A549 (cell line): ENCODE measurements around the gene ANKS1B. TPM values are rescaled to one million over a fixed set of nuclear protein-coding genes. Genes with fewer than 3 reads are reported as not detected.

Experiments
- ATAC-seq, 2 experiments: fragments of 200-7000 bp in 1 of 2; fragments of >200 bp in 1 of 2; cut with Nextera tagmentation in 1 of 2; cut with Tn5 transposase in 1 of 2; 3 replicates each; pipeline versions ENCODE4 v1.8.0 to v1.9.1; 2018 to 2020; ENCODE audit warnings: mild to moderate bottlenecking in 1 of 2, moderate library complexity in 1 of 2
- CTCF ChIA-PET: fragments of 300-600 bp; sonication (Branson Sonifier 250); formaldehyde crosslinking; extraction: SDS; loops from one replicate; lab custom pipeline; 2021; ENCODE audit warnings: antibody characterized with exemption, inconsistent platforms; lab: Yijun Ruan, JAX
- POLR2A ChIA-PET: fragments of 350-600 bp; formaldehyde crosslinking; extraction: SDS; loops from one replicate; lab custom pipeline; 2021; ENCODE audit warnings: antibody characterized with exemption, inconsistent platforms; lab: Yijun Ruan, JAX
- DNase-seq, 2 experiments: peaks; one replicate each; pipeline versions ENCODE4 v3.0.0 to v3.0.0-alpha.2; 2011 to 2016; ENCODE audit warnings: low read depth in 1 of 2, low spot score in 1 of 2
- FAIRE-seq: peaks from 2 replicates; lab custom pipeline; 2011; peaks lifted over from hg19 to GRCh38; lab: Jason Lieb, UNC
- H3K27ac ChIP-seq, 2 experiments: fragments of >200 bp; sonication (Bioruptor Twin); formaldehyde crosslinking; 3 replicates each; pipeline ENCODE4 v1.5.1; 2016 to 2017
- H3K4me1 ChIP-seq: fragments of >200 bp; sonication (Bioruptor Twin); formaldehyde crosslinking; 3 replicates; pipeline ENCODE4 v1.6.1; 2016
- H3K4me2 ChIP-seq: fragments of >200 bp; sonication (Bioruptor Twin); formaldehyde crosslinking; 3 replicates; pipeline ENCODE4 v1.6.1; 2016
- H3K4me3 ChIP-seq: fragments of >200 bp; sonication (Bioruptor Twin); formaldehyde crosslinking; 3 replicates; pipeline ENCODE4 v1.5.1; 2016
- H3K9me3 ChIP-seq: fragments of >200 bp; sonication (Bioruptor Twin); formaldehyde crosslinking; 3 replicates; pipeline ENCODE4 v1.6.1; 2016
- EHF ChIP-seq: fragments of 250-450 bp; sonication (Bioruptor Pico); IDR thresholded peaks from 2 replicates; pipeline ENCODE4 v1.5.0; 2020; ENCODE audit warnings: mild to moderate bottlenecking
- ESRRA ChIP-seq: fragments of 150-350 bp; IDR thresholded peaks from 2 replicates; pipeline ENCODE4 v1.6.1; 2014; ENCODE audit warnings: mild to moderate bottlenecking, low read length, borderline replicate concordance
- GATA3 ChIP-seq: IDR thresholded peaks from 2 replicates; pipeline ENCODE4 v1.6.1; 2012; ENCODE audit warnings: borderline replicate concordance
- HDAC2 ChIP-seq: fragments of 200-600 bp; sonication (generic); IDR thresholded peaks from 2 replicates; pipeline ENCODE4 v1.6.1; 2016
- HOXA7 ChIP-seq: fragments of 250-450 bp; sonication (Bioruptor Pico); IDR thresholded peaks from 2 replicates; pipeline ENCODE4 v1.5.0; 2020; ENCODE audit warnings: mild to moderate bottlenecking, moderate library complexity
- JUN ChIP-seq, 2 experiments: fragments of >200 bp; sonication (Bioruptor Twin); formaldehyde crosslinking; IDR thresholded peaks; 2 replicates in 1 of 2; 3 replicates in 1 of 2; pipeline ENCODE4 v1.6.1; 2016 to 2017
- JUNB ChIP-seq: fragments of >200 bp; sonication (Bioruptor Twin); formaldehyde crosslinking; IDR thresholded peaks from 2 replicates; pipeline ENCODE4 v1.6.1; 2016
- KDM1A ChIP-seq: fragments of 200-600 bp; sonication (generic); IDR thresholded peaks from 2 replicates; pipeline ENCODE4 v1.6.1; 2016; ENCODE audit warnings: low read depth, mild to moderate bottlenecking
- KDM5A ChIP-seq: fragments of 200-600 bp; sonication (generic); IDR thresholded peaks from 2 replicates; pipeline ENCODE4 v1.6.1; 2016; ENCODE audit warnings: antibody characterized with exemption, mild to moderate bottlenecking
- MAFK ChIP-seq: fragments of 450-650 bp; IDR thresholded peaks from 2 replicates; pipeline ENCODE4 v1.6.1; 2014; ENCODE audit not compliant: partially characterized antibody
- MYC ChIP-seq: IDR thresholded peaks from 2 replicates; pipeline ENCODE4 v1.6.1; 2012; ENCODE audit warnings: mild to moderate bottlenecking, inconsistent platforms, low read length, improper control_type of control experiment, borderline replicate concordance
- PHF8 ChIP-seq: fragments of 200-600 bp; sonication (generic); IDR thresholded peaks from 2 replicates; pipeline ENCODE4 v1.6.1; 2016; ENCODE audit warnings: low read depth, mild to moderate bottlenecking, antibody characterized with exemption, moderate library complexity, borderline replicate concordance
- RFX5 ChIP-seq: fragments of 450-650 bp; IDR thresholded peaks from 2 replicates; pipeline ENCODE4 v1.7.1; 2014; ENCODE audit warnings: antibody characterized with exemption, mild to moderate bottlenecking, moderate library complexity
- ZC3H11A ChIP-seq: fragments of 450-650 bp; IDR thresholded peaks from 2 replicates; pipeline ENCODE4 v1.6.1; 2014; ENCODE audit warnings: antibody characterized with exemption, mild to moderate bottlenecking
- ZFP36 ChIP-seq: fragments of 450-650 bp; IDR thresholded peaks from 2 replicates; pipeline ENCODE4 v1.6.1; 2014; ENCODE audit warnings: borderline replicate concordance; ENCODE audit not compliant: partially characterized antibody
- ZSCAN20 ChIP-seq: fragments of 250-450 bp; sonication (Bioruptor Pico); IDR thresholded peaks from 2 replicates; pipeline ENCODE4 v1.8.0; 2022; ENCODE audit warnings: mild to moderate bottlenecking, moderate library complexity
- WGBS: methylation state at CpG from one replicate; pipeline ENCODE4 v1.1.6; 2017; ENCODE audit errors: missing lambda C conversion rate; 5-methylcytosine and 5-hydroxymethylcytosine counted together
- polyA plus RNA-seq, 4 experiments: library from polyadenylated mRNA; depleted of rRNA in 3 of 4; stranded (reverse); fragments of >200 nt; fragmentation: RNase III in 1 of 4; extraction: RNeasy Plus Mini Kit Qiagen cat#74134 plus additional on column Dnase treatment in 1 of 4; gene quantifications; 2 replicates in 3 of 4; 3 replicates in 1 of 4; pipeline ENCODE4 v1.2.3, GENCODE V29; 2011 to 2017
- TF ChIP-seq, protein P1 (sequence below): fragments of >200 bp; sonication (Bioruptor Twin); formaldehyde crosslinking; IDR thresholded peaks from 3 replicates; pipeline ENCODE4 v1.6.1; 2016
- TF ChIP-seq, protein P2 (sequence below): fragments of >200 bp; sonication (Bioruptor Twin); formaldehyde crosslinking; IDR thresholded peaks from 3 replicates; pipeline ENCODE4 v1.5.1; 2016
- TF ChIP-seq, protein P3 (sequence below): fragments of 200-600 bp; sonication (generic); IDR thresholded peaks from 2 replicates; pipeline ENCODE4 v1.6.1; 2016; ENCODE audit warnings: antibody characterized with exemption, mild to moderate bottlenecking, moderate library complexity
- TF ChIP-seq, protein P4 (sequence below): IDR thresholded peaks from 2 replicates; pipeline ENCODE4 v1.6.1; 2012
- TF ChIP-seq, protein P5 (sequence below): IDR thresholded peaks from 2 replicates; pipeline ENCODE4 v1.6.1; 2012
- TF ChIP-seq, protein P6 (sequence below): IDR thresholded peaks from 2 replicates; pipeline ENCODE4 v1.6.1; 2012; ENCODE audit warnings: low read depth, borderline replicate concordance
- TF ChIP-seq, protein P7 (sequence below): fragments of 450-650 bp; IDR thresholded peaks from 2 replicates; pipeline ENCODE4 v1.6.1; 2014; ENCODE audit warnings: antibody characterized with exemption
- TF ChIP-seq, protein P8 (sequence below): fragments of 250-450 bp; sonication (Bioruptor Pico); IDR thresholded peaks from 2 replicates; pipeline ENCODE4 v1.5.0; 2020; ENCODE audit warnings: low read depth, mild to moderate bottlenecking, moderate library complexity

Gene ANKS1B
- polyA plus RNA-seq, 2 of the 4 experiments (the other 2 are of a cell fraction), result 1.5 to 2.2 TPM

DNA sequence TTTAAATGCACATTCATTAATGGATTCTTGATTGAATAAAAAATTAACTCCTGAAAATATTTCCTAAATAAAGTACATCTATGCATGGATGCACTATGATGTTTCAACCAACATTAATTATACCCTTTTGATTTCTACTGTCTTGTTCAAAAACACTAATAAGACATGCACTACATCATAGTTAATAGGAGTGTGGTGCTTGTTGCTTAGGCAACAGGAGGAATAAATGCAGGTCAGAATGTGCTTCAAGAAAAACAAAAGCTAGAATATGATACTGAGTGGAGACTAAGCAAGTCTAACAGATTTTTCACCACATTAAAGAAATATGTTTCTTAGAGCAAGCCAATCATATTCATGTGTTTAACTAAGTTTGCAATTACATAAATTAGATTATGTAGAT is 833.0 kb downstream of the ANKS1B start:
- Histone ChIP-seq H3K9me3 (no peaks in the 10 kb centered on the region), H3K4me3 (no peak overlapping the region), H3K4me2 (no peak overlapping the region), H3K4me1 (no peaks in the 10 kb centered on the region), H3K27ac (no peak overlapping the region)
- DNase-seq (no peak), FAIRE-seq (no peak), ATAC-seq (no peak)
- TF ChIP-seq JUNB, result no peak
- no peak for TF ChIP-seq EHF (CRISPR knock-in tag)
- no peak for TF ChIP-seq GATA3
- TF ChIP-seq, protein P1, sequence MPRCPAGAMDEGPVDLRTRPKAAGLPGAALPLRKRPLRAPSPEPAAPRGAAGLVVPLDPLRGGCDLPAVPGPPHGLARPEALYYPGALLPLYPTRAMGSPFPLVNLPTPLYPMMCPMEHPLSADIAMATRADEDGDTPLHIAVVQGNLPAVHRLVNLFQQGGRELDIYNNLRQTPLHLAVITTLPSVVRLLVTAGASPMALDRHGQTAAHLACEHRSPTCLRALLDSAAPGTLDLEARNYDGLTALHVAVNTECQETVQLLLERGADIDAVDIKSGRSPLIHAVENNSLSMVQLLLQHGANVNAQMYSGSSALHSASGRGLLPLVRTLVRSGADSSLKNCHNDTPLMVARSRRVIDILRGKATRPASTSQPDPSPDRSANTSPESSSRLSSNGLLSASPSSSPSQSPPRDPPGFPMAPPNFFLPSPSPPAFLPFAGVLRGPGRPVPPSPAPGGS, result no peak
- no peak for TF ChIP-seq KDM5A
- no peak for TF ChIP-seq MAFK
- TF ChIP-seq, protein P2, sequence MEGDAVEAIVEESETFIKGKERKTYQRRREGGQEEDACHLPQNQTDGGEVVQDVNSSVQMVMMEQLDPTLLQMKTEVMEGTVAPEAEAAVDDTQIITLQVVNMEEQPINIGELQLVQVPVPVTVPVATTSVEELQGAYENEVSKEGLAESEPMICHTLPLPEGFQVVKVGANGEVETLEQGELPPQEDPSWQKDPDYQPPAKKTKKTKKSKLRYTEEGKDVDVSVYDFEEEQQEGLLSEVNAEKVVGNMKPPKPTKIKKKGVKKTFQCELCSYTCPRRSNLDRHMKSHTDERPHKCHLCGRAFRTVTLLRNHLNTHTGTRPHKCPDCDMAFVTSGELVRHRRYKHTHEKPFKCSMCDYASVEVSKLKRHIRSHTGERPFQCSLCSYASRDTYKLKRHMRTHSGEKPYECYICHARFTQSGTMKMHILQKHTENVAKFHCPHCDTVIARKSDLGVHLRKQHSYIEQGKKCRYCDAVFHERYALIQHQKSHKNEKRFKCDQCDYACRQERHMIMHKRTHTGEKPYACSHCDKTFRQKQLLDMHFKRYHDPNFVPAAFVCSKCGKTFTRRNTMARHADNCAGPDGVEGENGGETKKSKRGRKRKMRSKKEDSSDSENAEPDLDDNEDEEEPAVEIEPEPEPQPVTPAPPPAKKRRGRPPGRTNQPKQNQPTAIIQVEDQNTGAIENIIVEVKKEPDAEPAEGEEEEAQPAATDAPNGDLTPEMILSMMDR, result no peak
- no peak for TF ChIP-seq MYC
- TF ChIP-seq HDAC2, result no peak
- TF ChIP-seq PHF8, result no peak
- TF ChIP-seq, protein P3, sequence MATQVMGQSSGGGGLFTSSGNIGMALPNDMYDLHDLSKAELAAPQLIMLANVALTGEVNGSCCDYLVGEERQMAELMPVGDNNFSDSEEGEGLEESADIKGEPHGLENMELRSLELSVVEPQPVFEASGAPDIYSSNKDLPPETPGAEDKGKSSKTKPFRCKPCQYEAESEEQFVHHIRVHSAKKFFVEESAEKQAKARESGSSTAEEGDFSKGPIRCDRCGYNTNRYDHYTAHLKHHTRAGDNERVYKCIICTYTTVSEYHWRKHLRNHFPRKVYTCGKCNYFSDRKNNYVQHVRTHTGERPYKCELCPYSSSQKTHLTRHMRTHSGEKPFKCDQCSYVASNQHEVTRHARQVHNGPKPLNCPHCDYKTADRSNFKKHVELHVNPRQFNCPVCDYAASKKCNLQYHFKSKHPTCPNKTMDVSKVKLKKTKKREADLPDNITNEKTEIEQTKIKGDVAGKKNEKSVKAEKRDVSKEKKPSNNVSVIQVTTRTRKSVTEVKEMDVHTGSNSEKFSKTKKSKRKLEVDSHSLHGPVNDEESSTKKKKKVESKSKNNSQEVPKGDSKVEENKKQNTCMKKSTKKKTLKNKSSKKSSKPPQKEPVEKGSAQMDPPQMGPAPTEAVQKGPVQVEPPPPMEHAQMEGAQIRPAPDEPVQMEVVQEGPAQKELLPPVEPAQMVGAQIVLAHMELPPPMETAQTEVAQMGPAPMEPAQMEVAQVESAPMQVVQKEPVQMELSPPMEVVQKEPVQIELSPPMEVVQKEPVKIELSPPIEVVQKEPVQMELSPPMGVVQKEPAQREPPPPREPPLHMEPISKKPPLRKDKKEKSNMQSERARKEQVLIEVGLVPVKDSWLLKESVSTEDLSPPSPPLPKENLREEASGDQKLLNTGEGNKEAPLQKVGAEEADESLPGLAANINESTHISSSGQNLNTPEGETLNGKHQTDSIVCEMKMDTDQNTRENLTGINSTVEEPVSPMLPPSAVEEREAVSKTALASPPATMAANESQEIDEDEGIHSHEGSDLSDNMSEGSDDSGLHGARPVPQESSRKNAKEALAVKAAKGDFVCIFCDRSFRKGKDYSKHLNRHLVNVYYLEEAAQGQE, result no peak
- TF ChIP-seq, protein P4, sequence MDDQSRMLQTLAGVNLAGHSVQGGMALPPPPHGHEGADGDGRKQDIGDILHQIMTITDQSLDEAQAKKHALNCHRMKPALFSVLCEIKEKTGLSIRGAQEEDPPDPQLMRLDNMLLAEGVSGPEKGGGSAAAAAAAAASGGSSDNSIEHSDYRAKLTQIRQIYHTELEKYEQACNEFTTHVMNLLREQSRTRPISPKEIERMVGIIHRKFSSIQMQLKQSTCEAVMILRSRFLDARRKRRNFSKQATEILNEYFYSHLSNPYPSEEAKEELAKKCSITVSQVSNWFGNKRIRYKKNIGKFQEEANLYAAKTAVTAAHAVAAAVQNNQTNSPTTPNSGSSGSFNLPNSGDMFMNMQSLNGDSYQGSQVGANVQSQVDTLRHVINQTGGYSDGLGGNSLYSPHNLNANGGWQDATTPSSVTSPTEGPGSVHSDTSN, result no peak
- no peak for TF ChIP-seq ESRRA
- TF ChIP-seq, protein P5, sequence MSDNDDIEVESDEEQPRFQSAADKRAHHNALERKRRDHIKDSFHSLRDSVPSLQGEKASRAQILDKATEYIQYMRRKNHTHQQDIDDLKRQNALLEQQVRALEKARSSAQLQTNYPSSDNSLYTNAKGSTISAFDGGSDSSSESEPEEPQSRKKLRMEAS, result no peak
- TF ChIP-seq KDM1A, result no peak
- TF ChIP-seq, protein P6, sequence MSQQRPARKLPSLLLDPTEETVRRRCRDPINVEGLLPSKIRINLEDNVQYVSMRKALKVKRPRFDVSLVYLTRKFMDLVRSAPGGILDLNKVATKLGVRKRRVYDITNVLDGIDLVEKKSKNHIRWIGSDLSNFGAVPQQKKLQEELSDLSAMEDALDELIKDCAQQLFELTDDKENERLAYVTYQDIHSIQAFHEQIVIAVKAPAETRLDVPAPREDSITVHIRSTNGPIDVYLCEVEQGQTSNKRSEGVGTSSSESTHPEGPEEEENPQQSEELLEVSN, result no peak
- CTCF ChIA-PET, result interaction anchor here (1.1 kb wide), 1 partner anchor 13 kb away, joined by 3 read pairs; no protein-coding TSS in a partner anchor
- POLR2A ChIA-PET, result no interaction called here

DNA sequence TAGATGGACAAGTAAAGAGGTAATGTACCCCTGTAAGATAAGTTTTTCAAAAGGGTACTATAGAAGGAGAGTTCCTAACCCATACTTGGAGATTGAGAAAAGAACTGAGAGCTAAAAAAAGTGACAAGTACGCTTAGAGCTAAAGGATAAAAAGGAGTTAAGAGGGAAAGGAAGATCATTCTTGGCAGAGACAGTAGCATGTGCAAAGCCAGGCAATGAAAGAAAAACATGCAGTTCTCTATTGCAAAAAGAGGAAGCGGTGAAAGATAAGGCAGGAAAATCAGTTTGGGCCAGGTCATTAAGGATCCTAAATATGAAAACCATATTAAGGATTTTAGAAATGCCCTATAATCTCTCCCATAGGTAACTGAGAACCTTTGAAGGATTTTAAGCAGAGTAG is 837.6 kb downstream of the ANKS1B start:
- CTCF ChIA-PET, result interaction anchor here (1.1 kb wide), 1 partner anchor 58 kb away, joined by 3 read pairs; no protein-coding TSS in a partner anchor

More for the DNA sequence above, 837.6 kb downstream of the ANKS1B start:
- H3K4me2 ChIP-seq, result no peak overlapping the region
- no peak overlapping the region for H3K4me3 ChIP-seq
- no peak for FAIRE-seq
- POLR2A ChIA-PET, result no interaction called here
- no peak for TF ChIP-seq ZFP36
- TF ChIP-seq, protein P7, sequence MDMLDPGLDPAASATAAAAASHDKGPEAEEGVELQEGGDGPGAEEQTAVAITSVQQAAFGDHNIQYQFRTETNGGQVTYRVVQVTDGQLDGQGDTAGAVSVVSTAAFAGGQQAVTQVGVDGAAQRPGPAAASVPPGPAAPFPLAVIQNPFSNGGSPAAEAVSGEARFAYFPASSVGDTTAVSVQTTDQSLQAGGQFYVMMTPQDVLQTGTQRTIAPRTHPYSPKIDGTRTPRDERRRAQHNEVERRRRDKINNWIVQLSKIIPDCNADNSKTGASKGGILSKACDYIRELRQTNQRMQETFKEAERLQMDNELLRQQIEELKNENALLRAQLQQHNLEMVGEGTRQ, result no peak
- TF ChIP-seq HOXA7 (CRISPR knock-in tag), result no peak
- TF ChIP-seq, protein P8, sequence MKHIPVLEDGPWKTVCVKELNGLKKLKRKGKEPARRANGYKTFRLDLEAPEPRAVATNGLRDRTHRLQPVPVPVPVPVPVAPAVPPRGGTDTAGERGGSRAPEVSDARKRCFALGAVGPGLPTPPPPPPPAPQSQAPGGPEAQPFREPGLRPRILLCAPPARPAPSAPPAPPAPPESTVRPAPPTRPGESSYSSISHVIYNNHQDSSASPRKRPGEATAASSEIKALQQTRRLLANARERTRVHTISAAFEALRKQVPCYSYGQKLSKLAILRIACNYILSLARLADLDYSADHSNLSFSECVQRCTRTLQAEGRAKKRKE (CRISPR knock-in tag), result no peak
- TF ChIP-seq, protein P5, result no peak
- no peak for TF ChIP-seq RFX5
- TF ChIP-seq PHF8, result no peak
- TF ChIP-seq ZC3H11A, result no peak
- no peak for TF ChIP-seq JUN (IDR thresholded peaks at IDR 0.05)
- no peak for TF ChIP-seq ZSCAN20 (CRISPR knock-in tag)
- TF ChIP-seq, all 56 proteins: peak for 0
- DNase-seq, result no peak
- H3K9me3 ChIP-seq, result no peaks in the 10 kb centered on the region
- H3K4me1 ChIP-seq, result no peaks in the 10 kb centered on the region
- WGBS, result 5% methylated on average over 2 of the region's 2 CpGs
- no peak for ATAC-seq
- no peak overlapping the region for H3K27ac ChIP-seq
